NB4 (cell line): ENCODE measurements around the gene SLC1A4.

Experiments used
- DNase-seq: peaks from one replicate; pipeline ENCODE4 v3.0.0; 2010; ENCODE audit warnings: low read depth
- H3K4me3 ChIP-seq: one replicate; pipeline ENCODE4 v1.5.1; 2011; ENCODE audit warnings: mild to moderate bottlenecking, low read depth, low read length, moderate library complexity
- MAX ChIP-seq: IDR thresholded peaks from 2 replicates; pipeline ENCODE4 v1.6.1; 2011; ENCODE audit warnings: low read depth, low read length
- MYC ChIP-seq: IDR thresholded peaks from 2 replicates; pipeline ENCODE4 v1.6.1; 2011; ENCODE audit warnings: low read depth, low read length
- POLR2A ChIP-seq: IDR thresholded peaks from 2 replicates; pipeline ENCODE4 v1.6.1; 2011; ENCODE audit warnings: mild to moderate bottlenecking; ENCODE audit not compliant: insufficient read length; ENCODE audit errors: extremely low read depth
- TF ChIP-seq, protein P1 (sequence below): IDR thresholded peaks from one replicate; pipeline ENCODE4 v1.5.1; 2012; ENCODE audit warnings: low read depth, low read length

Gene SLC1A4

DNA sequence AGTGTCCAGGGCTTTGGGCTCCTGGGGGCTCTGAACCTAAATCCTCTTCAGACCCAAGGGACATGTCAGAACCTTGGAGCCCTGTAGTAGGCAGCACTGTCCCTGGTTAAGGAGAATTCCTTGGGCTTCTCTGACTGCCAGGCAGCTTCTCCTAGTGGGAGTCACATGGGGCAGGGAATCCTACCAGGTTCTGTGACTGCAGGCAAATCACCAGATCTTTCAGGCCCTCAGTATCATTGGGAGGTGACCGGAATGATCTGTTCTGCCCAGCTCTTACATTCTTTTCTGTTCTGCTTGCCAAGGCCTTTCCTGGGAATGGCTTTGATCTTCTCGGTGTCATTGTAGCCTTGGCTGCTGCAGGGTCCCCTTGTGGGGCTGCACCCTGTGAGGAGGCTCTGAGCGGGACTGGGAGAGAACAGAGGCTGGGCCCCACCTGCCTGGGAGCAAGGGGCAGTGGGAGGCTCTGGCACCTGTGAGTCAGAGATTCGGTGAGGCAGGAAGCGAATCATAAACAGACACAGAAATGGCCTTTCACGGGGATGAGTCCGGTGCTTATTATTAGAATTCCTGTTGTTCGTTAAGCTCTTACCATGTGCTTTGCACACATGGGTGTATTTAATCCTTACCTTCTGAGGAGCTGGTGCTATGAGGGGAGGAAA, 81.1 kb downstream of the SLC1A4 start:
- TF ChIP-seq MAX = no peak
- no peak for TF ChIP-seq MYC
- TF ChIP-seq POLR2A = no peak
- TF ChIP-seq, protein P1, sequence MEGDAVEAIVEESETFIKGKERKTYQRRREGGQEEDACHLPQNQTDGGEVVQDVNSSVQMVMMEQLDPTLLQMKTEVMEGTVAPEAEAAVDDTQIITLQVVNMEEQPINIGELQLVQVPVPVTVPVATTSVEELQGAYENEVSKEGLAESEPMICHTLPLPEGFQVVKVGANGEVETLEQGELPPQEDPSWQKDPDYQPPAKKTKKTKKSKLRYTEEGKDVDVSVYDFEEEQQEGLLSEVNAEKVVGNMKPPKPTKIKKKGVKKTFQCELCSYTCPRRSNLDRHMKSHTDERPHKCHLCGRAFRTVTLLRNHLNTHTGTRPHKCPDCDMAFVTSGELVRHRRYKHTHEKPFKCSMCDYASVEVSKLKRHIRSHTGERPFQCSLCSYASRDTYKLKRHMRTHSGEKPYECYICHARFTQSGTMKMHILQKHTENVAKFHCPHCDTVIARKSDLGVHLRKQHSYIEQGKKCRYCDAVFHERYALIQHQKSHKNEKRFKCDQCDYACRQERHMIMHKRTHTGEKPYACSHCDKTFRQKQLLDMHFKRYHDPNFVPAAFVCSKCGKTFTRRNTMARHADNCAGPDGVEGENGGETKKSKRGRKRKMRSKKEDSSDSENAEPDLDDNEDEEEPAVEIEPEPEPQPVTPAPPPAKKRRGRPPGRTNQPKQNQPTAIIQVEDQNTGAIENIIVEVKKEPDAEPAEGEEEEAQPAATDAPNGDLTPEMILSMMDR = no peak
- peak; percentile 24 for DNase-seq
- no peak overlapping the region for H3K4me3 ChIP-seq

DNA sequence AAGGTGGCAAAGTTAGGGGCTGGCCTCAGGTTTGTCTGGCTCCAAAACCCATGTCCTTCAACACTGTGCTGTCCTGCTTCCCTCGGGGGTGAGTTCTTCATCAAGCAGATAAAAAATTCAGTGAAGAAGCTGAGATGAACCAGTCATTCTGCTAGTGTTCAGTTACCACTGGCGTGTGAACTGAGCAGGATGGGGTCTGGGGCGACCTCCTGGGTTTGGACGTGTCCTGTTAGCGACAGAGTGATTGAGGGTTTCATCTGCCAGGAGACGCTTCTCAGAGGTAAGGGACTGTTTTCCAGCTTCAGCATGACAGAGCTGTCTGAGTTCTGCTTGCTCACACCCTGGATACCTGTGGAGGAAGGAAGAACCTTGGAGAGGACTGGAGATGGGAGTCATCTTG, 81.7 kb downstream of the SLC1A4 start:
- TF ChIP-seq, protein P1 = no peak
- TF ChIP-seq MYC (no peak), MAX (no peak), POLR2A (no peak)
- DNase-seq = no peak
- no peak overlapping the region for H3K4me3 ChIP-seq

DNA sequence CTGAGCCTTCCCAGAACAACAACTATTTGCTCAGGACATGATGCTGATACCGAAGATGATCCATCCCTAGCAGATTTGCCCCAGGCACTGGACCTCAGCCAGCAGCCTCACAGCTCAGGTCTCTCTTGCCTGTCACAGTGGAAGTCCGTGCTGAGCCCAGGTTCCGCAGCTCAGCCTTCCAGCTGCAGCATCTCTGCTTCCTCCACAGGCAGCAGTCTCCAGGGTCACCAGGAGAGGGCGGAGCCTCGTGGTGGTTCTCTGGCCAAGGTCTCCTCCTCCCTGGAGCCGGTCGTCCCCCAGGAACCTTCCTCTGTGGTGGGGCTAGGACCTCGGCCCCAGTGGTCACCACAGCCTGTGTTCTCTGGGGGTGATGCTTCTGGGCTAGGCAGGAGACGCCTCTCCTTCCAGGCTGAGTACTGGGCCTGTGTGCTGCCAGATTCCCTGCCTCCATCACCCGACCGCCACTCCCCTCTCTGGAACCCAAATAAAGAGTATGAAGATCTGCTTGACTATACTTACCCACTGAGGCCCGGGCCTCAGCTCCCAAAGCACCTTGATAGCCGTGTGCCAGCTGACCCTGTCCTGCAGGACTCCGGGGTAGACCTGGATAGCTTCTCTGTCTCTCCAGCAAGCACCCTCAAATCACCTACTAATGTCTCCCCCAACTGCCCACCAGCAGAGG, 82.4 kb downstream of the SLC1A4 start:
- TF ChIP-seq POLR2A (no peak), MAX (no peak), MYC (no peak)
- TF ChIP-seq, protein P1 = no peak
- no peak overlapping the region for H3K4me3 ChIP-seq
- DNase-seq = peak; percentile 32

GRCh38 chr2:65072181-65072970, 83.2 kb downstream of the SLC1A4 start:
- no peak for DNase-seq
- no peak for TF ChIP-seq MAX
- no peak for TF ChIP-seq MYC
- TF ChIP-seq, protein P1 = no peak
- TF ChIP-seq POLR2A = no peak
- no peak overlapping the region for H3K4me3 ChIP-seq
